Testis (tissue), 3 donors: Measurements from ENCODE around the gene COL13A1. TPM values are rescaled to one million over a fixed set of nuclear protein-coding genes. Genes with fewer than 3 reads are reported as not detected.

ENCODE experiments used
- DNase-seq: peaks from one replicate; pipeline ENCODE4 v3.0.0-alpha.2; 2019
- H3K27ac ChIP-seq, 2 donors: fragments of 200-600 bp; sonication (generic); one replicate each; pipeline ENCODE4 v1.5.1; 2019
- H3K27me3 ChIP-seq: fragments of 200-600 bp; sonication (generic); one replicate; pipeline ENCODE4 v1.5.1; 2019
- H3K36me3 ChIP-seq: fragments of 200-600 bp; sonication (generic); one replicate; pipeline ENCODE4 v1.5.1; 2017; ENCODE audit warnings: low read depth; ENCODE audit errors: missing control alignments
- H3K4me1 ChIP-seq: fragments of 200-600 bp; sonication (generic); one replicate; pipeline ENCODE4 v1.5.1; 2019
- H3K4me3 ChIP-seq, 2 donors: fragments of 200-600 bp; sonication (generic); one replicate each; pipeline ENCODE4 v1.5.1; 2017 to 2019
- H3K9me3 ChIP-seq: fragments of 200-600 bp; sonication (generic); one replicate; pipeline ENCODE4 v1.5.1; 2017
- CTCF ChIP-seq, 3 experiments: fragments of 450-650 bp in 2 of 3; fragments of 200-600 bp in 1 of 3; sonication (generic) in 1 of 3; IDR thresholded peaks; one replicate each; pipeline ENCODE4 v1.5.1; 2016 to 2019; ENCODE audit warnings: antibody characterized with exemption in 3 of 3, mild to moderate bottlenecking in 2 of 3, moderate library complexity in 1 of 3
- POLR2A ChIP-seq: fragments of 450-650 bp; IDR thresholded peaks from one replicate; pipeline ENCODE4 v1.6.1; 2017; ENCODE audit warnings: antibody characterized with exemption, mild to moderate bottlenecking, moderate library complexity
- WGBS, 2 donors: methylation state at CpG; one replicate each; pipeline ENCODE4 v1.1.5; 2018; 5-methylcytosine and 5-hydroxymethylcytosine counted together
- intact Hi-C: fragments of 100-400 bp; cut with DNase I; formaldehyde crosslinking; loops from one replicate; pipeline ENCODE4 v1.15.1; 2023; ENCODE audit warnings: low total_unique reads
- polyA plus RNA-seq: library from polyadenylated mRNA; stranded (reverse); fragments of 350-450 nt; fragmentation: Illumina TruSeq; extraction: RNeasy Lipid Tissue Mini Kit (QIAGEN cat#74804); gene quantifications from one replicate; pipeline ENCODE4 v1.2.3, GENCODE V29; 2014; ENCODE audit warnings: low read depth, low replicate concordance; ENCODE audit not compliant: insufficient read depth
- total RNA-seq, 2 donors: library from RNA; depleted of rRNA; stranded (reverse); fragments of >200 nt; gene quantifications; one replicate each; pipeline ENCODE4 v1.2.3, GENCODE V29; 2016

COL13A1 gene
- total and polyA plus RNA-seq, 3 donors from 2014 or later: 0.94 to 2.5 (median 1.5) TPM

- WGBS, 2 donors: 27 to 32% methylated on average over 4 of the region's 4 CpGs
- intact Hi-C loops: loop anchor here (10.0 kb wide), 1 partner anchor 268 kb away; no protein-coding TSS in a partner anchor
- DNase-seq: no peak
- Histone ChIP-seq H3K27me3 (no peaks in the 10 kb centered on the region), H3K9me3 (no peaks in the 10 kb centered on the region), H3K4me3 (no peak overlapping the region), H3K36me3 (no peaks in the 10 kb centered on the region), H3K4me1 (peaks cover 30% of the 10 kb centered on the region), H3K27ac (no peak overlapping the region)
- TF ChIP-seq POLR2A (no peak), CTCF (IDR thresholded peaks at IDR 0.05) (no peak)
Observed at GRCh38 chr10:69912589-69912988, 110.9 kb downstream of the COL13A1 start.

- DNase-seq: no peak
- intact Hi-C loops: loop anchor here (10.0 kb wide), 1 partner anchor 269 kb away; no protein-coding TSS in a partner anchor
- 78 to 88% methylated on average over 12 to 13 of the region's 13 CpGs for WGBS, 2 donors
- Histone ChIP-seq H3K36me3 (no peaks in the 10 kb centered on the region), H3K4me1 (peaks cover 30% of the 10 kb centered on the region), H3K27me3 (no peaks in the 10 kb centered on the region), H3K9me3 (no peaks in the 10 kb centered on the region), H3K27ac (no peak overlapping the region), H3K4me3 (no peak overlapping the region)
- TF ChIP-seq POLR2A (no peak), CTCF (IDR thresholded peaks at IDR 0.05) (no peak)
Observed at GRCh38 chr10:69913606-69914382, 112.1 kb downstream of the COL13A1 start.

GRCh38 chr10:69914398-69915214, 112.9 kb downstream of the COL13A1 start:
- Histone ChIP-seq H3K4me3 (no peak overlapping the region), H3K4me1 (peaks cover 30% of the 10 kb centered on the region), H3K36me3 (no peaks in the 10 kb centered on the region), H3K27ac (no peak overlapping the region), H3K27me3 (no peaks in the 10 kb centered on the region), H3K9me3 (no peaks in the 10 kb centered on the region)
- intact Hi-C loops: loop anchor here (10.0 kb wide), 1 partner anchor 270 kb away; no protein-coding TSS in a partner anchor
- DNase-seq: peak; percentile 89
- 37 to 46% methylated on average over 13 of the region's 13 CpGs for WGBS, 2 donors
- TF ChIP-seq CTCF (IDR thresholded peaks at IDR 0.05): peak; percentile 84 to 93 (median 93)
- no peak for TF ChIP-seq POLR2A

- TF ChIP-seq POLR2A: no peak
- no peak for TF ChIP-seq CTCF (IDR thresholded peaks at IDR 0.05)
- 97 to 100% methylated on average over 2 to 3 of the region's 3 CpGs for WGBS, 2 donors
- Histone ChIP-seq H3K27me3 (no peaks in the 10 kb centered on the region), H3K4me3 (no peak overlapping the region), H3K9me3 (no peaks in the 10 kb centered on the region), H3K4me1 (peaks cover 30% of the 10 kb centered on the region), H3K27ac (no peak overlapping the region), H3K36me3 (no peaks in the 10 kb centered on the region)
- intact Hi-C loops: loop anchor here (10.0 kb wide), 1 partner anchor 270 kb away; no protein-coding TSS in a partner anchor
- DNase-seq: no peak
Observed at GRCh38 chr10:69915215-69915560, 113.5 kb downstream of the COL13A1 start.
